Colonic mucosa (tissue), 4 donors: ENCODE results near the gene GCLC. TPM values are rescaled to one million over a fixed set of nuclear protein-coding genes. Genes with fewer than 3 reads are reported as not detected.
"Not testable (repeated sequence)": the region's sequence is repeated elsewhere in the genome, so short reads cannot be mapped to it uniquely, and the experiment has no call there.

Experiments used
- DNase-seq: peaks from one replicate; pipeline ENCODE4 v3.0.0-alpha.2; 2020
- H3K27ac ChIP-seq: fragments of 200-600 bp; one replicate; pipeline ENCODE4 v1.8.0; 2021
- H3K27me3 ChIP-seq: fragments of 200-600 bp; one replicate; pipeline ENCODE4 v1.8.0; 2021
- H3K36me3 ChIP-seq: fragments of 200-600 bp; one replicate; pipeline ENCODE4 v1.8.0; 2021
- H3K4me1 ChIP-seq: fragments of 200-600 bp; one replicate; pipeline ENCODE4 v1.8.0; 2021; ENCODE audit warnings: mild to moderate bottlenecking
- H3K4me3 ChIP-seq: fragments of 200-600 bp; one replicate; pipeline ENCODE4 v1.8.0; 2021
- H3K9ac ChIP-seq, 2 donors: one replicate each; pipeline ENCODE4 v1.7.0; 2013; ENCODE audit warnings: control low read depth in 2 of 2, low read depth in 2 of 2, low read length in 2 of 2
- H3K9me3 ChIP-seq: fragments of 200-600 bp; one replicate; pipeline ENCODE4 v1.8.0; 2021
- intact Hi-C: fragments of 100-400 bp; cut with DNase I; formaldehyde crosslinking; loops from one replicate; pipeline ENCODE4 v1.14.1; 2022
- total RNA-seq, 2 donors: library from RNA; stranded (reverse); fragmentation: NEBNext Ultra II Directional in 1 of 2; extraction: Animal tissue kit (Norgen Biotek cat#: 25700) in 1 of 2; gene quantifications; one replicate each; pipeline ENCODE4 v1.2.1, GENCODE V29; 2021
- TF ChIP-seq, protein P1 (sequence below): fragments of 200-600 bp; IDR thresholded peaks from one replicate; pipeline ENCODE4 v1.8.0; 2022; ENCODE audit warnings: antibody characterized with exemption, mild to moderate bottlenecking
- donor health status: healthy.
- donor health status: DM: no; HTN: no; CAD: no.
- donor health status: DM: no; HTN: no; CAD: no.

The GCLC gene
- total RNA-seq, 2 donors from 2014 or later = 35.0 to 37.1 TPM

DNA sequence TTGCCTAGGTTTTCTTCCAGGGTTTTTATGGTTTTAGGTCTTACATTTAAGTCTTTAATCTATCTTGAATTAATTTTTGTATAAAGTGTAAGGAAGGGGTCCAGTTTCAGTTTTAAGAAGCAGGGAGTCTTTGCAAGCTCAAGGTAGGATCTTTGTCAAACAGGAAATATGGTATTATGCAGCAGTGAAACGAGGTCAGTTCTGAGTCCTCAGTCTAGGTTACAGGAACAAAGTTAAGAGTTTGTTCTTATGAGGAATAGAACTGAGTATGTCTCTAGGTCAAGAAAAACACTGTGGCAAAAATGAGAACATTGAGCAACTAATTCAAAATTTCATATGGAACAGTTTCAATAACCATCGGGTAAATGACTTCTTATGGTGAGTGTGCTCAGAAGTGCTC is 63.6 kb downstream of the GCLC start:
- no peak for DNase-seq
- Histone ChIP-seq H3K9me3 (no peaks in the 10 kb centered on the region), H3K4me3 (no peak overlapping the region), H3K27ac (no peak overlapping the region), H3K9ac (no peak overlapping the region), H3K27me3 (no peaks in the 10 kb centered on the region), H3K4me1 (no peaks in the 10 kb centered on the region), H3K36me3 (no peaks in the 10 kb centered on the region)
- TF ChIP-seq, protein P1, sequence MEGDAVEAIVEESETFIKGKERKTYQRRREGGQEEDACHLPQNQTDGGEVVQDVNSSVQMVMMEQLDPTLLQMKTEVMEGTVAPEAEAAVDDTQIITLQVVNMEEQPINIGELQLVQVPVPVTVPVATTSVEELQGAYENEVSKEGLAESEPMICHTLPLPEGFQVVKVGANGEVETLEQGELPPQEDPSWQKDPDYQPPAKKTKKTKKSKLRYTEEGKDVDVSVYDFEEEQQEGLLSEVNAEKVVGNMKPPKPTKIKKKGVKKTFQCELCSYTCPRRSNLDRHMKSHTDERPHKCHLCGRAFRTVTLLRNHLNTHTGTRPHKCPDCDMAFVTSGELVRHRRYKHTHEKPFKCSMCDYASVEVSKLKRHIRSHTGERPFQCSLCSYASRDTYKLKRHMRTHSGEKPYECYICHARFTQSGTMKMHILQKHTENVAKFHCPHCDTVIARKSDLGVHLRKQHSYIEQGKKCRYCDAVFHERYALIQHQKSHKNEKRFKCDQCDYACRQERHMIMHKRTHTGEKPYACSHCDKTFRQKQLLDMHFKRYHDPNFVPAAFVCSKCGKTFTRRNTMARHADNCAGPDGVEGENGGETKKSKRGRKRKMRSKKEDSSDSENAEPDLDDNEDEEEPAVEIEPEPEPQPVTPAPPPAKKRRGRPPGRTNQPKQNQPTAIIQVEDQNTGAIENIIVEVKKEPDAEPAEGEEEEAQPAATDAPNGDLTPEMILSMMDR = no peak
- intact Hi-C loops = no loop called here

- H3K4me3 ChIP-seq, H3K4me1 ChIP-seq, H3K9me3 ChIP-seq, intact Hi-C loops, H3K36me3 ChIP-seq, H3K9ac ChIP-seq, H3K27ac ChIP-seq, DNase-seq, H3K27me3 ChIP-seq: not testable (repeated sequence)
Observed at GRCh38 chr6:53480774-53481173, 64.1 kb downstream of the GCLC start.

DNA sequence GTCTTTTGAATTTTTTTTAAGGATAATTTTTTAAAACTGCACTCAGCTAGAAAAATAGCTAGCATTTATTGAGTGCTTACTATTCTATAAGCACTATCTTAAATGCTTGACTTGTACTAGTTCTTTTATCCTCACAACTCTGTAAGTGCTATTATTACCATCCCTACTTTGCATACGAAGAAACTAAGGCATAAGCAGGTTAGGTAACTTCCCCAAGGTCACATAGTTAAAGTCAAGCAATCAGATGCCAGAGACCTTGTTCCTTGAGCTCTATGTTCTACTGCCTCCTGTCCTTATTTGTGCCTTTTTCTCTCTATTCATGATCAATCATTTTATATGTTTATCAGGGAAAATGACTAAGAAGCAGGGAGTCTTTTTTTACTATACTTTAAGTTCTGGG is 65.0 kb downstream of the GCLC start:
- intact Hi-C loops = no loop called here
- no peaks in the 10 kb centered on the region for H3K27me3 ChIP-seq
- H3K4me1 ChIP-seq = no peaks in the 10 kb centered on the region
- TF ChIP-seq, protein P1 = no peak
- H3K9me3 ChIP-seq = no peaks in the 10 kb centered on the region
- H3K4me3 ChIP-seq = no peak overlapping the region
- no peak overlapping the region for H3K27ac ChIP-seq
- H3K9ac ChIP-seq = no peak overlapping the region
- no peak for DNase-seq
- H3K36me3 ChIP-seq = no peaks in the 10 kb centered on the region

- TF ChIP-seq, protein P1 = no peak
- intact Hi-C loops = no loop called here
- no peak for DNase-seq
- no peaks in the 10 kb centered on the region for H3K4me1 ChIP-seq
- H3K36me3 ChIP-seq = no peaks in the 10 kb centered on the region
- no peak overlapping the region for H3K27ac ChIP-seq
- no peaks in the 10 kb centered on the region for H3K9me3 ChIP-seq
- H3K4me3 ChIP-seq = no peak overlapping the region
- no peak overlapping the region for H3K9ac ChIP-seq
- H3K27me3 ChIP-seq = no peaks in the 10 kb centered on the region
Observed at GRCh38 chr6:53476964-53477363, 67.9 kb downstream of the GCLC start.

DNA sequence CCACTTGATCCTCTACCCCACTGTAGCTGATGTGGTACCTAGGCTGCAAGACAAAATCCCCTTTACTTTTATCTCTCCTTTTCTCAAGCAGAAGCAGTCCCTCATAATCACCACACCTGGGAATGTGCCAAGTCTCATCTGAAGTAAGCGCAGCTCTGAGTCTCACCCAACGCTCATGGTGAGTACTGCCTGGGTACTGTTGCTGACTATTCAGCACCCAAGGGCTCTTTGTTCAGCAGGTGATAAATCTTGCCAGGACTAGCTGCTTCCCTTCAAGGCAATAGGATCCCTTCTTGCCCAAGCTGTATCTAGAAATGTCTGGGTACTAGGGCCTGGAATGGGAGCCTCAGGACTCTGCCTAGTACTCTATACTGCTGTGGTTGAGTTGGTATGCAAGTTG is 70.9 kb downstream of the GCLC start:
- TF ChIP-seq, protein P1 = no peak
- no peaks in the 10 kb centered on the region for H3K4me1 ChIP-seq
- intact Hi-C loops = no loop called here
- H3K9me3 ChIP-seq = no peaks in the 10 kb centered on the region
- H3K36me3 ChIP-seq = no peaks in the 10 kb centered on the region
- no peak for DNase-seq
- H3K27ac ChIP-seq = no peak overlapping the region
- no peaks in the 10 kb centered on the region for H3K27me3 ChIP-seq
- H3K9ac ChIP-seq = no peak overlapping the region
- no peak overlapping the region for H3K4me3 ChIP-seq

DNA sequence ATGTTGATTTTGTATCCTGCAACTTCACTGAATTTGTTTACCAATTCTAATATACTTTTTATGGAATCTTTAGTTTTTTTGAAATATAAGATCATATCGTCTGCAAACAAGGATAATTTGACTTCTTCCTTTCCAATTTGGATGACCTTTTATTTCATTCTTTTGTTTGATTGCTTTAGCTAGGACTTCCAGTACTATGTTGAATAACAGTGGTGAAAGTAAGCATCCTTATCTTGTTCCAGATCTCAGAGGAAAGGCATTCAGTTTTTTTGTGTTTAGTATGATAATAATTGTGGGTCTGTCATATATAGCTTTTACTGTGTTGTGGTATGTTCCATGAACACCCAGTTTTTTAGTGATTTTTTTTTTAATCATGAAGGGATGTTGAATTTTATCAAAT is 75.7 kb downstream of the GCLC start:
- Histone ChIP-seq H3K27ac (no peak overlapping the region), H3K4me1 (no peaks in the 10 kb centered on the region), H3K9me3 (no peaks in the 10 kb centered on the region), H3K4me3 (no peak overlapping the region), H3K27me3 (no peaks in the 10 kb centered on the region), H3K9ac (no peak overlapping the region), H3K36me3 (no peaks in the 10 kb centered on the region)
- intact Hi-C loops = no loop called here
- TF ChIP-seq, protein P1 = no peak
- no peak for DNase-seq
